Fibroblast of lung (primary cell): ENCODE measurements around the gene BRME1.

Experiments
- EZH2 ChIP-seq: IDR thresholded peaks from 2 replicates; pipeline ENCODE4 v1.5.1; 2012; ENCODE audit warnings: low read length, control low read depth, mild to moderate bottlenecking; ENCODE audit errors: missing control alignments
- TF ChIP-seq, protein P1 (sequence below), 2 donors: IDR thresholded peaks in 1 of 2; conservative IDR thresholded peaks in 1 of 2; 1 replicate in 1 of 2; 2 replicates in 1 of 2; pipeline ENCODE4 v1.5.1; 2011 to 2012; ENCODE audit warnings: low read length in 2 of 2, control low read depth in 1 of 2, inconsistent platforms in 1 of 2, low read depth in 1 of 2, mild to moderate bottlenecking in 1 of 2

DNA sequence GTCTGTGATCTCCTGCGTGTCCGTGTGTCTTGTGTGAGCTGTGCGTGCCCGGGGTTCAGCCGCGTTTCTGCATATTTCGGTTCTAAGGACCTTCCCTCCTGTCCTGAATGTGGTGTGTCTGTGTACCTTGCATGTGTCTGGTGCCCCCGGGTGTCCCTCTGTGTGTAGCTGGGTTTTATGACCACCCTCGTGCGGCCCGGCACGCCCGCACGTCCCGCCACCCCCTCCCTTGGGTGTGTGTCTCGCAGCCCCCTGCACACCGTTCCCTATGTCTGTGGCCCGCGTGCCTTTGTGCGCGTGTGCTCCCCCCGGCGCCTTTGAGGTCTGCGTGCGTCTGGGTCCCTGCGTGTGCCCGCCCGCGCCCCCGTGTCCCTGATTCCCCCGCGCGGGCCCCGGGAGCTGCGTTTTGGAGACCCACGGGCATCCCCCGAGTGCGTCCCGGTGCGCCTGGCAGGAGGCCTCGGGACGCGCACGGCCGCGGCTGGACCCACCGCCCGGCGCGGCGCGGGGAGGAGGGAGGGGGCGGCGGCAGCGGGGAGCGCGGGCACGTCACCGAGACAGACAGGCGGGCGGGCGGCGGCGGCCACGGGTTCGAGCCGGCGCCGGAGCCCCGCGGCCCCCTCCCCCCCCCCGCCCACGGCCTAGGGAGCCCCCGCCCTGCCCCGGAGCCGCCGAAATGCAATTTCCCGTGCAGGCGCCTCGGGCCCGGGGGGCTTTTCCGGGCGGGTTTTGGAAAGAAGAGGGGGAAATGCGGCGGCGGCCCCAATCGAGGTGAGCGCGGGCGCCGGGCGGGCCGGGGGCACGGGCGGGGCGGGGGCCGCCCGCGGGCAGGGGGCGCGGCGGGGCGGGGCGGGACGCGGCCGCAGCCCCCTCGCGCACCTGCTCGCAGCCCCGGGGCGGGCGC, 41.0 kb downstream of the BRME1 start:
- TF ChIP-seq, protein P1, sequence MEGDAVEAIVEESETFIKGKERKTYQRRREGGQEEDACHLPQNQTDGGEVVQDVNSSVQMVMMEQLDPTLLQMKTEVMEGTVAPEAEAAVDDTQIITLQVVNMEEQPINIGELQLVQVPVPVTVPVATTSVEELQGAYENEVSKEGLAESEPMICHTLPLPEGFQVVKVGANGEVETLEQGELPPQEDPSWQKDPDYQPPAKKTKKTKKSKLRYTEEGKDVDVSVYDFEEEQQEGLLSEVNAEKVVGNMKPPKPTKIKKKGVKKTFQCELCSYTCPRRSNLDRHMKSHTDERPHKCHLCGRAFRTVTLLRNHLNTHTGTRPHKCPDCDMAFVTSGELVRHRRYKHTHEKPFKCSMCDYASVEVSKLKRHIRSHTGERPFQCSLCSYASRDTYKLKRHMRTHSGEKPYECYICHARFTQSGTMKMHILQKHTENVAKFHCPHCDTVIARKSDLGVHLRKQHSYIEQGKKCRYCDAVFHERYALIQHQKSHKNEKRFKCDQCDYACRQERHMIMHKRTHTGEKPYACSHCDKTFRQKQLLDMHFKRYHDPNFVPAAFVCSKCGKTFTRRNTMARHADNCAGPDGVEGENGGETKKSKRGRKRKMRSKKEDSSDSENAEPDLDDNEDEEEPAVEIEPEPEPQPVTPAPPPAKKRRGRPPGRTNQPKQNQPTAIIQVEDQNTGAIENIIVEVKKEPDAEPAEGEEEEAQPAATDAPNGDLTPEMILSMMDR (conservative IDR thresholded peaks at IDR 0.05 in 1 of 2, IDR thresholded peaks at IDR 0.05 in 1 of 2; ENCODE audit: low read depth in 1 of 2, low read length in 2 of 2), result no peak
- no peak for TF ChIP-seq EZH2
